Kidney (tissue), 22 donors: ENCODE results near the gene CENPH. TPM values are rescaled to one million over a fixed set of nuclear protein-coding genes. Genes with fewer than 3 reads are reported as not detected.
"Not testable (repeated sequence)": the region's sequence is repeated elsewhere in the genome, so short reads cannot be mapped to it uniquely, and the experiment has no call there.

ENCODE experiments used
- DNase-seq, 5 donors: peaks; one replicate each; pipeline ENCODE4 v3.0.0-alpha.2; 2013 to 2020
- FAIRE-seq: peaks from 2 replicates; lab custom pipeline; 2012; peaks lifted over from hg19 to GRCh38; lab: Jason Lieb, UNC
- H3K27ac ChIP-seq, 2 donors: one replicate each; pipeline ENCODE4 v1.7.0; 2013; ENCODE audit warnings: low read depth in 2 of 2, low read length in 2 of 2, inconsistent platforms in 1 of 2
- H3K27me3 ChIP-seq: one replicate; pipeline ENCODE4 v1.7.1; 2013; ENCODE audit warnings: low read length, inconsistent platforms; ENCODE audit not compliant: control insufficient read depth, insufficient read depth
- H3K36me3 ChIP-seq, 3 donors: one replicate each; pipeline versions ENCODE4 v1.7.0 to v1.7.1; 2013; ENCODE audit warnings: low read length in 3 of 3, control low read depth in 1 of 3, inconsistent platforms in 1 of 3; ENCODE audit not compliant: insufficient read depth in 3 of 3, control insufficient read depth in 2 of 3
- H3K4me1 ChIP-seq, 3 donors: one replicate each; pipeline versions ENCODE4 v1.7.0 to v1.7.1; 2013; ENCODE audit warnings: low read length in 3 of 3, inconsistent platforms in 1 of 3, low read depth in 1 of 3; ENCODE audit not compliant: control insufficient read depth in 2 of 3, insufficient read depth in 2 of 3
- H3K4me3 ChIP-seq, 3 donors: one replicate each; pipeline versions ENCODE4 v1.7.0 to v1.8.1; 2013; ENCODE audit warnings: low read length in 3 of 3, control low read depth in 1 of 3, inconsistent platforms in 1 of 3
- H3K9ac ChIP-seq, 3 donors: one replicate each; pipeline versions ENCODE4 v1.7.0 to v1.7.1; 2013; ENCODE audit warnings: low read length in 3 of 3, control low read depth in 1 of 3, inconsistent platforms in 1 of 3
- H3K9me3 ChIP-seq, 3 donors: one replicate each; pipeline versions ENCODE4 v1.7.0 to v1.7.1; 2013; ENCODE audit warnings: low read length in 3 of 3, control low read depth in 1 of 3, inconsistent platforms in 1 of 3; ENCODE audit not compliant: control insufficient read depth in 2 of 3, insufficient read depth in 1 of 3
- intact Hi-C: fragments of 100-400 bp; cut with DNase I; formaldehyde crosslinking; loops from one replicate; pipeline ENCODE4 v1.11.1; 2022
- long read RNA-seq, 10 donors: library from polyadenylated mRNA in 1 of 10; unstranded in 1 of 10; transcript quantifications; one replicate each; pipeline ENCODE4 v2.0.0 and lab custom pipeline, GENCODE V29; 2021 to 2026
- polyA plus RNA-seq: library from polyadenylated mRNA; stranded (reverse); fragments of 350-450 nt; fragmentation: Illumina TruSeq; extraction: RNeasy Lipid Tissue Mini Kit (QIAGEN cat#74804); gene quantifications from one replicate; pipeline ENCODE4 v1.2.3, GENCODE V29; 2014; ENCODE audit warnings: low read depth, low replicate concordance; ENCODE audit not compliant: insufficient read depth
- total RNA-seq: library from RNA; stranded (reverse); fragmentation: NEBNext Ultra II Directional; extraction: Animal tissue kit (Norgen Biotek cat#: 25700); gene quantifications from one replicate; pipeline ENCODE4 v1.2.1, GENCODE V29; 2021
- TF ChIP-seq, protein P1 (sequence below): IDR thresholded peaks from 3 replicates; pipeline ENCODE4 v1.5.1; 2012; ENCODE audit warnings: mild to moderate bottlenecking, moderate library complexity, borderline replicate concordance; ENCODE audit not compliant: insufficient read depth; ENCODE audit errors: extremely low read depth
- donor health status: control.
- donor health status: control.
- donor health status: control.
- donor health status: control.
- donor health status: control.
- donor health status: DM: yes; HTN: yes; CAD: no.
- donor health status: Normal renal cell carcinoma (clear cell type).

Gene CENPH, protein sequence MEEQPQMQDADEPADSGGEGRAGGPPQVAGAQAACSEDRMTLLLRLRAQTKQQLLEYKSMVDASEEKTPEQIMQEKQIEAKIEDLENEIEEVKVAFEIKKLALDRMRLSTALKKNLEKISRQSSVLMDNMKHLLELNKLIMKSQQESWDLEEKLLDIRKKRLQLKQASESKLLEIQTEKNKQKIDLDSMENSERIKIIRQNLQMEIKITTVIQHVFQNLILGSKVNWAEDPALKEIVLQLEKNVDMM
- 3.1 TPM for total RNA-seq
- polyA plus RNA-seq = 1.5 TPM
- long read RNA-seq, donor 1, transcript CENPH-201 (9 exons, 1,389 nt) = major isoform, 6 of 6 reads
- long read RNA-seq, donor 1, partial matches to known transcripts = 0 of 6 reads
- long read RNA-seq, donor 1, other reads (novel, unspliced or antisense) = 0 of 6 reads
- long read RNA-seq, donor 2, transcript CENPH-201 (9 exons, 1,389 nt) = major isoform, 5 of 5 reads
- long read RNA-seq, donor 2, partial matches to known transcripts = 0 of 5 reads
- long read RNA-seq, donor 2, other reads (novel, unspliced or antisense) = 0 of 5 reads
- long read RNA-seq, donor 3, partial matches to known transcripts = 0 of 3 reads
- long read RNA-seq, donor 3, other reads (novel, unspliced or antisense) = 0 of 3 reads
- long read RNA-seq, donor 4, partial matches to known transcripts = 0 of 4 reads
- long read RNA-seq, donor 4, other reads (novel, unspliced or antisense) = 0 of 4 reads
- long read RNA-seq, donor 5, partial matches to known transcripts = 0 of 1 reads
- long read RNA-seq, donor 5, other reads (novel, unspliced or antisense) = 0 of 1 reads
- long read RNA-seq, donor 6, transcript CENPH-201 (9 exons, 1,389 nt) = major isoform, 6 of 6 reads
- long read RNA-seq, donor 6, partial matches to known transcripts = 0 of 6 reads
- long read RNA-seq, donor 6, other reads (novel, unspliced or antisense) = 0 of 6 reads
- long read RNA-seq, donor 7, partial matches to known transcripts = 0 of 1 reads
- long read RNA-seq, donor 7, other reads (novel, unspliced or antisense) = 0 of 1 reads
- long read RNA-seq, donor 8, partial matches to known transcripts = 0 of 4 reads
- long read RNA-seq, donor 8, other reads (novel, unspliced or antisense) = 0 of 4 reads
- long read RNA-seq, donor 9, partial matches to known transcripts = 0 of 2 reads
- long read RNA-seq, donor 9, other reads (novel, unspliced or antisense) = 0 of 2 reads
- long read RNA-seq, donor 10, transcript CENPH-201 (9 exons, 1,389 nt) = major isoform, 6 of 7 reads
- long read RNA-seq, donor 10, partial matches to known transcripts = 0 of 7 reads
- long read RNA-seq, donor 10, other reads (novel, unspliced or antisense) = 0 of 7 reads

DNA sequence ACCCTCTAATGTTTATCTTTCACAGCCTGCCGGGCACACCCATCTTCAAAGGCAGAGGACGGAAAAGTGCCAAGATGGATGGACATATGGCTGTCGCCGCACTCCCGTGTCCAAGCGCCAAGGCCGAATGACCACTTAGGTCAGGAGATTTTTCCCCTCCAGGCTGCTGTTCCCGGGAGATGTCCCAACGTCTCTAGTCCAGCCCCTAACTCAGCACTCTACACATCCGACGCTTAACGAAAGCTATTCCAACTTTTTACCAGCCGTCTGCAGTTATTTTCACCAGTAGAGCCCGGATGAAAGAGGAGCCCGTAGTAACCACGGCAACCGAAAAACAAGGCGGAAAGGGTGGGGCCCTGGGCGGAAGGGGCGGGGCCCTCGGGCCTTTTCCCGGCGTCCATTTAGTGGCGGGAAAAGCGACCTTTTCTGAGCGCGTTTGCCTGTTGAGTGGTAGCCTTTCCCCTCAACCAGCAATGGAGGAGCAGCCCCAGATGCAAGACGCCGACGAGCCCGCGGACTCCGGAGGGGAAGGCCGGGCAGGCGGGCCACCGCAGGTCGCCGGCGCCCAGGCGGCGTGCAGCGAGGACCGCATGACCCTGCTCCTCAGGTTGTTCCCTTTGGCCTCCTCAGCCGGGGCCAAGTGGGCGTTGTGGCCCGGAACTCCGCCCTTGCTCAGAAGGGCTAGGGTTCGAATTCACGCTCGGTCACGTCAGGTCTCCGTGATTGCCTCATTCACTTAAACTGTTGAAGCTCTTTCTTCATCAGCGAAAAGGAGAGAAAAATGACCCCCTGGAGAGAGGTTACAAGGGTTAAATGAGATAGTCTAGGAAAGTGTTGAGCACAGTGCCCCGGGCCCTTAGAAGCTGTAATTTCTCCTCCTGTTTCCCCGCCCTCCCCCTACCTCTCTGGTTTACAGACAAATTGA is at the start of gene CENPH:
CENPH (plus strand) TSS at position 422 of the 925 bp plus-strand sequence; CDS start at position 474, 52 bp downstream.
- peak within 1 kb of the TSS; percentile 45 to 54 for H3K27ac ChIP-seq
- TF ChIP-seq, protein P1, sequence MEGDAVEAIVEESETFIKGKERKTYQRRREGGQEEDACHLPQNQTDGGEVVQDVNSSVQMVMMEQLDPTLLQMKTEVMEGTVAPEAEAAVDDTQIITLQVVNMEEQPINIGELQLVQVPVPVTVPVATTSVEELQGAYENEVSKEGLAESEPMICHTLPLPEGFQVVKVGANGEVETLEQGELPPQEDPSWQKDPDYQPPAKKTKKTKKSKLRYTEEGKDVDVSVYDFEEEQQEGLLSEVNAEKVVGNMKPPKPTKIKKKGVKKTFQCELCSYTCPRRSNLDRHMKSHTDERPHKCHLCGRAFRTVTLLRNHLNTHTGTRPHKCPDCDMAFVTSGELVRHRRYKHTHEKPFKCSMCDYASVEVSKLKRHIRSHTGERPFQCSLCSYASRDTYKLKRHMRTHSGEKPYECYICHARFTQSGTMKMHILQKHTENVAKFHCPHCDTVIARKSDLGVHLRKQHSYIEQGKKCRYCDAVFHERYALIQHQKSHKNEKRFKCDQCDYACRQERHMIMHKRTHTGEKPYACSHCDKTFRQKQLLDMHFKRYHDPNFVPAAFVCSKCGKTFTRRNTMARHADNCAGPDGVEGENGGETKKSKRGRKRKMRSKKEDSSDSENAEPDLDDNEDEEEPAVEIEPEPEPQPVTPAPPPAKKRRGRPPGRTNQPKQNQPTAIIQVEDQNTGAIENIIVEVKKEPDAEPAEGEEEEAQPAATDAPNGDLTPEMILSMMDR = no peak
- no peaks in the 10 kb centered on the region for H3K9me3 ChIP-seq
- peak; percentile 94 to 98 (median 96) for DNase-seq
- peak within 1 kb of the TSS; percentile 20 to 99 (median 86) for H3K9ac ChIP-seq
- H3K36me3 ChIP-seq = no peaks in the 10 kb centered on the region
- peaks cover 0 to 10% (median 6%) of the 10 kb centered on the region in 3 donors for H3K4me1 ChIP-seq
- intact Hi-C loops = no loop called here
- no peak for FAIRE-seq
- no peaks in the 10 kb centered on the region for H3K27me3 ChIP-seq
- peak within 1 kb of the TSS; percentile 98 to 100 (median 99) for H3K4me3 ChIP-seq

GRCh38 chr5:69140239-69140638 is 49.1 kb upstream of the CENPH start:
- H3K9ac ChIP-seq, DNase-seq, H3K27me3 ChIP-seq, H3K36me3 ChIP-seq, H3K4me3 ChIP-seq, intact Hi-C loops, H3K27ac ChIP-seq, H3K4me1 ChIP-seq, H3K9me3 ChIP-seq, FAIRE-seq: not testable (repeated sequence)

GRCh38 chr5:69140827-69141226 is 48.6 kb upstream of the CENPH start:
- no peak overlapping the region for H3K27ac ChIP-seq
- TF ChIP-seq, protein P1 = no peak
- FAIRE-seq (no peak), DNase-seq (no peak)
- no peaks in the 10 kb centered on the region for H3K4me1 ChIP-seq
- no peak overlapping the region for H3K4me3 ChIP-seq
- no peaks in the 10 kb centered on the region for H3K27me3 ChIP-seq
- H3K9ac ChIP-seq = no peak overlapping the region
- intact Hi-C loops = no loop called here
- no peaks in the 10 kb centered on the region for H3K36me3 ChIP-seq
- peaks cover 0 to 6% (median 5%) of the 10 kb centered on the region in 3 donors for H3K9me3 ChIP-seq

- FAIRE-seq, H3K27me3 ChIP-seq, H3K4me1 ChIP-seq, H3K36me3 ChIP-seq, H3K4me3 ChIP-seq, H3K9me3 ChIP-seq, H3K27ac ChIP-seq, DNase-seq, intact Hi-C loops, H3K9ac ChIP-seq: not testable (repeated sequence)
Observed at GRCh38 chr5:69148576-69148975, 40.8 kb upstream of the CENPH start.
